Measurements from ENCODE around the gene ADCY2. TPM values are rescaled to one million over a fixed set of nuclear protein-coding genes. Genes with fewer than 3 reads are reported as not detected.

ADCY2 gene
- total and polyA plus RNA-seq, 2 experiments from 2014 or later = 23.8 to 74.9 TPM

GRCh38 chr5:7763621-7764072 lies 367.7 kb downstream of the ADCY2 start:
- H3F3A ChIP-seq (replicated peaks; ENCODE audit: low read depth) = no peaks in the 10 kb centered on the region
- H3K27ac ChIP-seq (ENCODE audit: low read depth) = no peak overlapping the region
- H2AFZ ChIP-seq = no peak overlapping the region
- no peak for DNase-seq (ENCODE audit: low spot score)
- H3K4me3 Mint-ChIP-seq = no peak overlapping the region
- no peak for ATAC-seq
- H3K27me3 ChIP-seq (ENCODE audit: insufficient read depth) = no peaks in the 10 kb centered on the region
- H3K27ac Mint-ChIP-seq = 0 out of 2 replicates have a peak overlapping the region, but pooled peaks have one; percentile 2
- H3K27me3 Mint-ChIP-seq (ENCODE audit: insufficient read depth, low read depth, poor library complexity) = peaks cover 1% of the 10 kb centered on the region
- H3K4me3 ChIP-seq = no peak overlapping the region
- no peaks in the 10 kb centered on the region for H3K4me1 ChIP-seq (ENCODE audit: insufficient read depth)
- no peaks in the 10 kb centered on the region for H3K9me2 ChIP-seq (ENCODE audit: insufficient read depth)
- no peaks in the 10 kb centered on the region; the same call in 1 of the 2 replicates for H4K20me1 ChIP-seq (replicated peaks; ENCODE audit: insufficient read depth)
- no peaks in the 10 kb centered on the region for H3K79me2 ChIP-seq (replicated peaks; ENCODE audit: insufficient read depth)
- no peak overlapping the region for H3K4me2 ChIP-seq
- TF ChIP-seq JUNB (IDR thresholded peaks at IDR 0.05; ENCODE audit: unreplicated experiment) (no peak), STAT1 (IDR thresholded peaks at IDR 0.05; ENCODE audit: unreplicated experiment) (no peak), EZH2 (IDR thresholded peaks at IDR 0.05; ENCODE audit: low read depth, unreplicated experiment) (no peak), CTCF (conservative IDR thresholded peaks at IDR 0.05; ENCODE audit: low read depth in 2 of 2) (no peak), ZNF462 (CRISPR knock-in tag; IDR thresholded peaks at IDR 0.05) (no peak), CREB1 (CRISPR knock-in tag; IDR thresholded peaks at IDR 0.05; ENCODE audit: low read depth) (no peak)
- TF ChIP-seq, protein P1, sequence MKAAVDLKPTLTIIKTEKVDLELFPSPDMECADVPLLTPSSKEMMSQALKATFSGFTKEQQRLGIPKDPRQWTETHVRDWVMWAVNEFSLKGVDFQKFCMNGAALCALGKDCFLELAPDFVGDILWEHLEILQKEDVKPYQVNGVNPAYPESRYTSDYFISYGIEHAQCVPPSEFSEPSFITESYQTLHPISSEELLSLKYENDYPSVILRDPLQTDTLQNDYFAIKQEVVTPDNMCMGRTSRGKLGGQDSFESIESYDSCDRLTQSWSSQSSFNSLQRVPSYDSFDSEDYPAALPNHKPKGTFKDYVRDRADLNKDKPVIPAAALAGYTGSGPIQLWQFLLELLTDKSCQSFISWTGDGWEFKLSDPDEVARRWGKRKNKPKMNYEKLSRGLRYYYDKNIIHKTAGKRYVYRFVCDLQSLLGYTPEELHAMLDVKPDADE (IDR thresholded peaks at IDR 0.05) = no peak
- H3K4me1 Mint-ChIP-seq = peaks cover 7% of the 10 kb centered on the region
- H3K9me3 Mint-ChIP-seq = no peaks in the 10 kb centered on the region
- H3K36me3 ChIP-seq (ENCODE audit: insufficient read depth) = 0 out of 2 replicates have a peak, but pooled peaks cover 4% of the 10 kb centered on the region
- H3K36me3 Mint-ChIP-seq (ENCODE audit: low read depth) = no peaks in the 10 kb centered on the region; the same call in 2 of the 3 replicates

All from GM23338 (cell line).